ENCODE results near the gene SULT1A2.
"Not testable (repeated sequence)": the region's sequence is repeated elsewhere in the genome, so short reads cannot be mapped to it uniquely, and the experiment has no call there.

GRCh38 chr16:28566233-28566925 lies 30.5 kb downstream of the SULT1A2 start:
- not testable (repeated sequence) for TF ChIP-seq CTCF (conservative IDR thresholded peaks at IDR 0.05; ENCODE audit: low read depth, low read length); EZH2phosphoT487 (IDR thresholded peaks at IDR 0.05; ENCODE audit: borderline replicate concordance, low read length); EZH2 (IDR thresholded peaks at IDR 0.05; ENCODE audit: low read length, unreplicated experiment)

Measured in PC-3 (cell line).